Adrenal gland (tissue), 5 donors: ENCODE measurements around the gene RAB4A.

ENCODE experiments used
- CTCF ChIP-seq, 6 experiments: fragments of 450-650 bp in 4 of 6; fragments of 200-600 bp in 2 of 6; sonication (generic) in 1 of 6; IDR thresholded peaks; 1 replicate in 5 of 6; 2 replicates in 1 of 6; pipeline versions ENCODE4 v1.5.1 to v1.8.0; 2016 to 2021; ENCODE audit warnings: antibody characterized with exemption in 6 of 6, mild to moderate bottlenecking in 2 of 6, moderate library complexity in 1 of 6
- POLR2A ChIP-seq, 2 donors: fragments of 450-650 bp; IDR thresholded peaks; one replicate each; pipeline ENCODE4 v1.6.1; 2017; ENCODE audit warnings: antibody characterized with exemption in 2 of 2, mild to moderate bottlenecking in 2 of 2, moderate library complexity in 1 of 2
- donor health status: DM: no; HTN: no; CAD: no.

- no peak for TF ChIP-seq POLR2A (IDR thresholded peaks at IDR 0.05)
- no peak for TF ChIP-seq CTCF (IDR thresholded peaks at IDR 0.05)
Measured at GRCh38 chr1:229271448-229272159, 693 bp downstream of the RAB4A start.
